Stomach (tissue), 9 donors: ENCODE data around the gene SLC22A1. TPM values are rescaled to one million over a fixed set of nuclear protein-coding genes. Genes with fewer than 3 reads are reported as not detected.
"Not testable (repeated sequence)": the region's sequence is repeated elsewhere in the genome, so short reads cannot be mapped to it uniquely, and the experiment has no call there.

ENCODE experiments used
- DNase-seq, 2 donors: peaks; one replicate each; pipeline versions ENCODE4 v3.0.0 to v3.0.0-alpha.2; 2013 to 2019
- H3K27ac ChIP-seq, 5 donors: fragments of 200-600 bp in 4 of 5; sonication (generic) in 4 of 5; one replicate each; pipeline ENCODE4 v1.5.1; 2013 to 2019; ENCODE audit warnings: mild to moderate bottlenecking in 1 of 5, moderate library complexity in 1 of 5
- H3K27me3 ChIP-seq, 3 donors: fragments of 200-600 bp; sonication (generic); one replicate each; pipeline ENCODE4 v1.5.1; 2017 to 2019; ENCODE audit warnings: mixed run types in 1 of 3
- H3K36me3 ChIP-seq, 4 donors: fragments of 200-600 bp; sonication (generic); 1 replicate in 3 of 4; 2 replicates in 1 of 4; pipeline ENCODE4 v1.5.1; 2016 to 2019
- H3K4me1 ChIP-seq, 4 donors: fragments of 200-600 bp; sonication (generic); one replicate each; pipeline ENCODE4 v1.5.1; 2016 to 2019
- H3K4me3 ChIP-seq, 4 donors: fragments of 200-600 bp; sonication (generic) in 3 of 4; one replicate each; pipeline ENCODE4 v1.5.1; 2016 to 2019; ENCODE audit warnings: mild to moderate bottlenecking in 1 of 4
- H3K9me3 ChIP-seq, 4 donors: fragments of 200-600 bp; sonication (generic); one replicate each; pipeline ENCODE4 v1.5.1; 2016 to 2019
- EP300 ChIP-seq: sonication (generic); formaldehyde crosslinking; IDR thresholded peaks from one replicate; pipeline ENCODE4 v1.6.1; 2017; ENCODE audit warnings: antibody characterized with exemption
- POLR2A ChIP-seq, 4 donors: fragments of 450-650 bp; IDR thresholded peaks; one replicate each; pipeline ENCODE4 v1.6.1; 2016; ENCODE audit warnings: antibody characterized with exemption in 4 of 4, control low read depth in 2 of 4, mild to moderate bottlenecking in 1 of 4, moderate library complexity in 1 of 4
- POLR2AphosphoS5 ChIP-seq, 3 donors: sonication (generic); formaldehyde crosslinking; IDR thresholded peaks; one replicate each; pipeline ENCODE4 v1.6.1; 2016; ENCODE audit warnings: antibody characterized with exemption in 3 of 3
- WGBS, 5 donors: extraction: QIAGEN DNeasy Blood & Tissue Kit in 3 of 5; methylation state at CpG; one replicate each; pipeline versions ENCODE4 v1.1.5 to v1.1.7; 2013 to 2018; 5-methylcytosine and 5-hydroxymethylcytosine counted together
- intact Hi-C: fragments of 100-400 bp; cut with DNase I; formaldehyde crosslinking; loops from one replicate; pipeline ENCODE4 v1.15.1; 2023; ENCODE audit warnings: low total_unique reads
- polyA plus RNA-seq, 3 donors: library from polyadenylated mRNA; stranded (reverse); fragments of 200-250 nt; gene quantifications; one replicate each; pipeline ENCODE4 v1.2.3, GENCODE V29; 2013
- total RNA-seq, 5 donors: library from RNA; depleted of rRNA; stranded (reverse); fragments of >200 nt; gene quantifications; one replicate each; pipeline versions ENCODE4 v1.1.0 to v1.2.3, GENCODE V29; 2014 to 2016
- TF ChIP-seq, protein P1 (sequence below), 7 experiments: fragments of 450-650 bp in 4 of 7; fragments of 200-600 bp in 3 of 7; sonication (generic) in 3 of 7; IDR thresholded peaks; one replicate each; pipeline ENCODE4 v1.5.1; 2016 to 2019; ENCODE audit warnings: antibody characterized with exemption in 7 of 7, control low read depth in 2 of 7, mild to moderate bottlenecking in 1 of 7
- donor health status: healthy with polysubstance abuse.
- donor health status: Bipolar disorder and iron deficiency.
- donor health status: healthy.

SLC22A1 gene
- total and polyA plus RNA-seq, 8 donors = 0.20 to 36.2 (median 2.2) TPM; not detected in 2

DNA sequence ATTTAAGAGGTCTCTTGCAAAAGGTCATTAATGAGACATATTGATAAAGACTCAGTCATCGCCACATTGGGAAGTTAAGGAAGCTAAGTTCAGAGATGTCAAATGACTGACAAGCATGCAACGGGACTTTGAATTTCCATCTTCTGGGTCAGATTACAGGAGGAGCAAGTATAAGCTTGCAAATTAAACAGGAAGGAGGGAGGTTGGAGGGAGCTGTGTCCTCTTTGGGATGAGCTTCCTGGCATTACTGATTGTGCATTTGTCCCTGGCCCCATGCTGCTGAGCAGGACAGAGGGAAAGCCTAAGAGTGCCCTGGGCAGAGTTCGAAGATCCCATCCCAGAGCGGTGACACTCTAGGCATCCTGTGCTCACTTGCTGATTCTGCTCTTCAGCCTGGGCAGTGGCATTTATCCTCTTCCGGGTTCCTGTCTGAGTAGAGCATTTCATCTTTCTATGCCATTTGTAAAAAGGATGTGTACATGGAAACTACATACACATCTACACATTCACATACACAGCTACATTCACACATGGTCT lies 40.5 kb downstream of the SLC22A1 start:
- Histone ChIP-seq H3K27me3 (no peaks in the 10 kb centered on the region), H3K9me3 (peaks cover 0 to 4% (median 0%) of the 10 kb centered on the region in 4 donors), H3K36me3 (no peaks in the 10 kb centered on the region), H3K4me3 (no peak overlapping the region), H3K4me1 (peaks cover 0 to 10% (median 7%) of the 10 kb centered on the region in 4 donors), H3K27ac (no peak overlapping the region)
- 74 to 86% (median 83%) methylated on average over 5 of the region's 5 CpGs for WGBS, 5 donors
- intact Hi-C loops = no loop called here
- TF ChIP-seq, protein P1, sequence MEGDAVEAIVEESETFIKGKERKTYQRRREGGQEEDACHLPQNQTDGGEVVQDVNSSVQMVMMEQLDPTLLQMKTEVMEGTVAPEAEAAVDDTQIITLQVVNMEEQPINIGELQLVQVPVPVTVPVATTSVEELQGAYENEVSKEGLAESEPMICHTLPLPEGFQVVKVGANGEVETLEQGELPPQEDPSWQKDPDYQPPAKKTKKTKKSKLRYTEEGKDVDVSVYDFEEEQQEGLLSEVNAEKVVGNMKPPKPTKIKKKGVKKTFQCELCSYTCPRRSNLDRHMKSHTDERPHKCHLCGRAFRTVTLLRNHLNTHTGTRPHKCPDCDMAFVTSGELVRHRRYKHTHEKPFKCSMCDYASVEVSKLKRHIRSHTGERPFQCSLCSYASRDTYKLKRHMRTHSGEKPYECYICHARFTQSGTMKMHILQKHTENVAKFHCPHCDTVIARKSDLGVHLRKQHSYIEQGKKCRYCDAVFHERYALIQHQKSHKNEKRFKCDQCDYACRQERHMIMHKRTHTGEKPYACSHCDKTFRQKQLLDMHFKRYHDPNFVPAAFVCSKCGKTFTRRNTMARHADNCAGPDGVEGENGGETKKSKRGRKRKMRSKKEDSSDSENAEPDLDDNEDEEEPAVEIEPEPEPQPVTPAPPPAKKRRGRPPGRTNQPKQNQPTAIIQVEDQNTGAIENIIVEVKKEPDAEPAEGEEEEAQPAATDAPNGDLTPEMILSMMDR (IDR thresholded peaks at IDR 0.05) = no peak
- TF ChIP-seq POLR2AphosphoS5 (IDR thresholded peaks at IDR 0.05) = no peak
- TF ChIP-seq EP300 = no peak
- no peak for TF ChIP-seq POLR2A (IDR thresholded peaks at IDR 0.05)
- DNase-seq = no peak

DNA sequence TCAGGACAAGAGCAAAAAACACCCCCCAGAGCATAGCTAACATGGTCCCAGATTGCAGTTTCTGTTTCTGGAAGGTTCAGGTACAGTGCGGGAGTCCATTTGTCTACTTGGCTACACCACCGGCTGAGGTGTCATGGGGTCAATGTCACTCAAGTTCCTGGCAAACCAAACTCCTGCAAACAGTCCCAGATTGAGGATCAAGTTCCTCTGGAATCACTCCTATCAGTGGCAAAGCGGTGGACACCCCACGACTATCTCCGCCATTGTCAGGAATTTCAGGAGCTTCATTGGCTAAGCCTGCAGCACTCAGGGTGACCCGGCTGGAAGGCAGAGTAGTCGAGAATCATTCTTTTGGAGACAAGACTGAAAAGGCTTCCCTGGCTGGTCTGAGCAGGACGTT lies 41.8 kb downstream of the SLC22A1 start:
- Histone ChIP-seq H3K27ac (no peak overlapping the region), H3K4me1 (peaks cover 0 to 10% (median 7%) of the 10 kb centered on the region in 4 donors), H3K9me3 (peaks cover 0 to 4% (median 0%) of the 10 kb centered on the region in 4 donors), H3K4me3 (no peak overlapping the region), H3K27me3 (no peaks in the 10 kb centered on the region), H3K36me3 (no peaks in the 10 kb centered on the region)
- intact Hi-C loops = no loop called here
- DNase-seq = no peak
- 57 to 70% (median 59%) methylated on average over 8 of the region's 8 CpGs for WGBS, 5 donors
- TF ChIP-seq POLR2A (IDR thresholded peaks at IDR 0.05) (no peak), EP300 (no peak), POLR2AphosphoS5 (IDR thresholded peaks at IDR 0.05) (no peak)
- TF ChIP-seq, protein P1 (IDR thresholded peaks at IDR 0.05) = no peak

DNA sequence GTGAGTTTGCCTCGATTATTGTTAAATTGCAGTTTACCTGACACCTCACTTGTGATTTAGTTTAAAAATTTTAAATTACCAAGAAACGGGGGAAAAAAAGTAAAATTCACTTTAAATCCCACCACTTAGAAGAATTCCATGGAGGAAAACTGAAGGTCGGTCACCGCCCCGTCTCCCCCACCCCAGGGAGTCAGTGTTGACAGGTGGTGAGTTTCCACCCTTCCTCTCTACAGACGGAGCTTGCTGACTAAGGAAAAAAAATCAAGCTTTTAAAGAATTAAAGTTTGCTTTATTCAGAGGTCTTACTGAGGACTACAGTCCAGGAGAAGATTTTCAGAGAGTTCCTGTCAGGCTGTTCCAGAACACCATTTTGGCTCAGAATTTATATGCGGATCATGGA lies 42.3 kb downstream of the SLC22A1 start:
- Histone ChIP-seq H3K27me3 (no peaks in the 10 kb centered on the region), H3K4me3 (no peak overlapping the region), H3K27ac (no peak overlapping the region), H3K4me1 (peaks cover 0 to 10% (median 7%) of the 10 kb centered on the region in 4 donors), H3K36me3 (no peaks in the 10 kb centered on the region), H3K9me3 (peaks cover 0 to 4% (median 0%) of the 10 kb centered on the region in 4 donors)
- intact Hi-C loops = no loop called here
- no peak for DNase-seq
- WGBS, 5 donors = 68 to 73% (median 70%) methylated on average over 7 of the region's 7 CpGs
- TF ChIP-seq EP300 (no peak), POLR2A (IDR thresholded peaks at IDR 0.05) (no peak), POLR2AphosphoS5 (IDR thresholded peaks at IDR 0.05) (no peak)
- TF ChIP-seq, protein P1 (IDR thresholded peaks at IDR 0.05) = no peak

DNA sequence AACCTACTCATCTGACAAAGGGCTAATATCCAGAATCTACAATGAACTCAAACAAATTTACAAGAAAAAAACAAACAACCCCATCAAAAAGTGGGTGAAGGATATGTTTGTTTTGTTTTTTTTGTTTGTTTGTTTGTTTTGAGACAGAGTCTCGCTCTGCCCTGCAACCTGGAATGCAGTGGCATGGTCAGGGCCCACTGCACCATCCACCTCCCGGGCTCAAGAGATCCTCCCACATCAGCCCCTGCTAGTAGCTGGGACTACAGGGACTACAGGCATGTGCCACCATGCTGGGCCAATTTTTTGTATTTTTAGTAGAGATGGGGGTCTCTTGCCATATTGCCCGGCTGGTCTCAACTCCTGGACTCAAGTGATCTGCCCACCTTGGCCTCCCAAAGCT lies 44.3 kb downstream of the SLC22A1 start:
- 77 to 92% (median 82%) methylated on average over 3 of the region's 3 CpGs for WGBS, 5 donors
- not testable (repeated sequence) for H3K27me3 ChIP-seq, H3K27ac ChIP-seq

DNA sequence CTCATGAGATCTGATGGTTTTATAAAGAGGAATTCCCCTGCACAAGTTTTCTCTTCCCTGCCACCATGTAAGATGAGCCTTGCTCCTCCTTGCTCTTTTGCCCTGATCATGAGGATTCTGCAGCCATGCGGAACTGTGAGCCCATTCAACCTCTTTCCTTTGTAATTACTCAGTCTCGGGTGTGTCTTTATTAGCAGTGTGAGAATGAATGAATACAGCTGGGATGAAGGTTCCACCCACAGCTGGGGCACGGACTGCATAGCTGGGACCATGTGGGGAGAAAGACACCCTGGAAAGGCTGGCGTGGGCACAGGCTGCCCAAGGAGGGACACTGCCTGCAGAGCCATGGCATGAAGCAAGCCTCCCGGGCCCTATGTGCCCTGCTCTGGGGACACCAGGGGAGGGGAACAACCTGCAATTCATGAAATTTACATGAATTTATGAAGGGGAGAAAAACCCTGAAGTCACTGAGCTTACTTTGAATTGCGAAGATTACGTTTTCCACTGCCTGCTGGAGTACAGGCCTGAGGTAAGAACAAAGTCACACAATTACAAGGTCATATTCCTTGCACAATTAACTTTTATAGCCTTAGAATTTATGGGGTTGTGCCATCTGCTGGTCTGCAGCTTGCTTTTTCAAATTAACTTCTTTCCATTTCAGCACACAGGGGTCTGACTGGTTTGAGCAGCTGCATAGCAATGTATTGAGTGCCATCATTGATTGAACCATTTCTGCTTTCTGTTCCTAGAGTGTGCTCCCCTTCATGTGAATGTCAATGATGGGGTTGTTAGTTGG lies 46.2 kb downstream of the SLC22A1 start:
- Histone ChIP-seq H3K4me1 (no peaks in the 10 kb centered on the region), H3K27ac (no peak overlapping the region), H3K4me3 (no peak overlapping the region), H3K36me3 (no peaks in the 10 kb centered on the region), H3K9me3 (peaks cover 0 to 4% (median 0%) of the 10 kb centered on the region in 4 donors), H3K27me3 (no peaks in the 10 kb centered on the region)
- WGBS, 5 donors = 80 to 86% (median 80%) methylated on average over 7 of the region's 7 CpGs
- no peak for DNase-seq
- intact Hi-C loops = no loop called here
- TF ChIP-seq EP300 = no peak
- no peak for TF ChIP-seq POLR2A (IDR thresholded peaks at IDR 0.05)
- TF ChIP-seq, protein P1 (IDR thresholded peaks at IDR 0.05) = no peak
- no peak for TF ChIP-seq POLR2AphosphoS5 (IDR thresholded peaks at IDR 0.05)

More for the DNA sequence above, 44.3 kb downstream of the SLC22A1 start:
- DNase-seq, intact Hi-C loops, H3K4me1 ChIP-seq, H3K4me3 ChIP-seq, H3K36me3 ChIP-seq, H3K9me3 ChIP-seq: not testable (repeated sequence)
